HG03039 (cell line): ENCODE results near the gene TAF1B.
A peak's percentile ranks its signal among the peaks of the same experiment; 100 is the strongest.

Source experiments
- ATAC-seq: cut with Tn5 transposase; IDR thresholded peaks from one replicate; pipeline ENCODE4 v1.9.1; 2021; ENCODE audit warnings: mild to moderate bottlenecking, moderate library complexity; ENCODE audit not compliant: unreplicated experiment

The TAF1B gene

DNA sequence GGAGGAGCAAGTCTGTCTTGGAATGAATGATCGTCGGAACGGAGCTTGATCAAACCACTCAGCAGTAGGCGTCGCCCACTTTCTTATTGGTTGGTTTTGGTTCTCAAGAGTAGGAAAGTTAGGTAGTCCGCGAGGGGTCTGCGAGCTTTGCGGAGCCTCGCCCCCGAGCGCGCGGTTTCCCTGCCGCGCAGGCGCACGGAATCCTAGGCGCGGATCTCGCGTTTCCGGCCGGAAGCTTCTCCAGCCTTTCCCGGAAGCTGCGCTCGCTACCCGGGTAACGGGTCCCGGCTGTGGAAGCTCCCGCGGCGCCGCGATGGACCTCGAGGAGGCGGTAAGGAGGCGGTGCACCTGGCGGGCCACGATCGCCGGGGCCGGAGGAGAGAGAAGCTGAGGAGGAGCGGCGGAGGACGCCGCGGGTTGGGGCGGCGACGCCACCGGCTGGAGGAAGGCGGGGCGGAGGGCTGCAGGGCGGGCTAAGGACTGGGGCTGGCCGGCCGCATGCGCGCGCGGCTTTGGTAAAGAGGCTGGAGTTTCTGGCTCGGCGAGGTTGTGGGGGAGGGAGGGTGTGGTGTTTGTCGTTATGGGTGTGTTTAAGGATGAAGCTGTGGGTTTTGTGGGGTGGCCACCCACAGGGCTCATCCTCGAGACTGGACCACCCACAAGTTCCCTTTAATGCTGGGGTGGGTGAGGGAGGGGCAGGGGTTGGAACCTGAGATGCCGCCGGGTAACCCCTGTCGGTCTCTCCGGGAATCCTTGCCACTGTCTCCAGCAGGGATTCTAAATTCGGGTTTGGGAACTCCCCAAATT, at the start of gene TAF1B:
Gene TAF1B, plus strand, starts transcription at position 246 of the 807 bp plus-strand sequence. Its CDS starts 68 bp downstream, at position 314.
- peak; percentile 74 for ATAC-seq

- no peak for ATAC-seq
Observed at GRCh38 chr2:9793918-9794717, 49.2 kb upstream of the TAF1B start.

DNA sequence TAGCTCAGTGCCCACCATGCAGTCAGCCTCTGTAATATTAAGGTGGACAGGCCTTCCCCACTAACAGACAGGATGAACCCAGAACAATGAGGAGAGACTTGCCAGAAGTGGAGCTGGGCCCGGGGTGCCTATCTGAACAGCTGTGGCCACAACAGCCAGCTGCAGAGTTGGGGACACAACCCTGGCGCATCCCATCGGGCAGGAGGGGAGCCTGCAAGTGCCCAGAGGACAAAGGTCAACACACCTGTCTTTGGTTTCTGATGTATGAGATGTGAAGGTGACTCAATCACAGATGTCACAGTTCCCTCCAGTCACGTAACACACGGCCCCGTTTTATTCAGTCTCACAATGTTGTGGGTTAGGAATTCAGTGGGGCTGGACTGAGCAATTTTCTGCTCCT, 48.2 kb upstream of the TAF1B start:
- no peak for ATAC-seq

GRCh38 chr2:9796056-9797010, 46.9 kb upstream of the TAF1B start:
- ATAC-seq: no peak

DNA sequence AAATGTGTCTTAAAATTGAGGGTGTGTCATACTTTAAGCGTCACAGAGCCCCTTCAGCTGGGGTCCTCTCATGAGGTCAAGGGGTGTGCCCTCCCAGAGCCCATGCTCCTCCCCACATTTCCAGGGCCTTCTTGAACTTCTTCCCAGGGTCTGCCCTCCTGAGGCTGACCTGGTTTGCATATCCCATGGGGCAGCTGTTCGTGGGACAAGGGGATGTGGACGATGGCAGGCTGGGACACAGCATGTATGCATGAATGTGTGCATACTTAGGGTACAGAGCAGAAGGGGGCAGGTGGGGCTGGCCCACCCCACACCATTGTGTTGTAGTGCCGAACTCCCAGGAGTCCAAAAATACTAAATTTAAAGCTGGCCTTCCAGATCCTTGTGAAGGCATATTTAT, 46.2 kb upstream of the TAF1B start:
- no peak for ATAC-seq

GRCh38 chr2:9797681-9798556, 45.4 kb upstream of the TAF1B start:
- ATAC-seq: no peak

GRCh38 chr2:9799011-9799596, 44.2 kb upstream of the TAF1B start:
- no peak for ATAC-seq

DNA sequence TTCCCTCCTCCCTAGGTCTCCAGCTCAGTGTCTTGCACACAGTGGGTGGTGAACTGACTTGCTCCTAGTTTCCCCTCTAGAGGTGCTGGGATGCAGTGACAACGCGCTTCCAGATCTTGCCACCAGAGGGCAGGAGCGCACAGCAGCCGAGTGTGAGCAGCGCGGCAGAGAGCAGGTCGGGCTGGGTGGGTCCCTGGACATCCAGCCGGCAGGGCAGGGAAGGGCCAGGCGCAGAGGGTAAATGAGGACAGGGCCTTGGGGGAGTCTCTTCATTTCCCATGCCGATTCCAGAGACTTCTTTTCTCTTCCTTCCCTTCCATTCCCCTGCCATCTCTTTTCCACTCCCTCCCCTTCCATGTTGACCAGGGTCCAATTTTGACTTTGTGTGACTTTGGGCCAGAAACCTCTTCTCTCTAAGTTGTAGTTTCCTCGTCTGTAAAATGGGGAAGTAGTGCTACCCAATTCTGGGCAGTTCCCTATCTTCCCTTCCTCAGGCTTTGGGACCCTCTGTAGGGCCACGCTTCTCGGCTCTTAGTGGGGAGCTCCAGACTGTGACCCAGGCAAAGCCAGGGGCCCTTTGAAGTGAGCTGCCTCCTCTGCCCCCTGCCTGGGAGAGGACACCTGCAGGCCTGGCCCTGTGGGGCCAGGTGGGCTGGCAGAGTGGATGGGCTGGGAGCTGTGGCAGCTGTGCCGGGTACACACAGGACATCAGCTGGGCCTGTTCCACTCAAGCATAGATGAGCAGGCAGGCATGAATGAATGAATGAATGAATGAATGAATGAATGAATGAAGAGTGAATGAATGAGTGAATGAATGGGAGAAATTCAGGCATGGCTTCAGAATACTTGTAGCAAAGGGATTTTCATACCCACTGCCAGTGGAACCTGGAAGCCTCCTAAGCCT, 43.3 kb upstream of the TAF1B start:
- ATAC-seq: no peak

- ATAC-seq: no peak
Observed at GRCh38 chr2:9800639-9800974, 42.7 kb upstream of the TAF1B start.

- no peak for ATAC-seq
Observed at GRCh38 chr2:9800975-9801726, 42.1 kb upstream of the TAF1B start.

DNA sequence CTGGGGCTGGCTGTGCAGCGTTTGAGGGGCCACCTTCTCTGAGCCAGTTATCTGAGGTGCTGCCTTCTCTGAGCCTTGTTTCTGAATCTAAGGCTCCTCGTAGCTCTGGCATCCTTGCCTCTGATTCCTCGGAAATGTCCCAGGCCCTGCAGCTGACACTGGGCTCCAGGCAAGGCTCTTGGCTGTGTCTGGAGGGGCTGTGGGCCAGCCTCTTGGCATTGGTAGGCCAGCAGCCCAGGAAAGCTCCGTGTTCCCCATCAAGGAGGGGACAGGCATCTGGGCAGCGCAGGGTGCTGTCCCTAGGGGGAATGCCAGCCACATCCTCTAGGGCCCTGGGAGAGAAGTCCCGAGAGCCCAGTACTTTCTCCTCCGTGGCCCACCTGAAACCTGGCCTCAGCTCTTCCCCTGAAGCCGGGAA, 40.7 kb upstream of the TAF1B start:
- ATAC-seq: no peak

- ATAC-seq: no peak
Observed at GRCh38 chr2:9803023-9803805, 40.1 kb upstream of the TAF1B start.

DNA sequence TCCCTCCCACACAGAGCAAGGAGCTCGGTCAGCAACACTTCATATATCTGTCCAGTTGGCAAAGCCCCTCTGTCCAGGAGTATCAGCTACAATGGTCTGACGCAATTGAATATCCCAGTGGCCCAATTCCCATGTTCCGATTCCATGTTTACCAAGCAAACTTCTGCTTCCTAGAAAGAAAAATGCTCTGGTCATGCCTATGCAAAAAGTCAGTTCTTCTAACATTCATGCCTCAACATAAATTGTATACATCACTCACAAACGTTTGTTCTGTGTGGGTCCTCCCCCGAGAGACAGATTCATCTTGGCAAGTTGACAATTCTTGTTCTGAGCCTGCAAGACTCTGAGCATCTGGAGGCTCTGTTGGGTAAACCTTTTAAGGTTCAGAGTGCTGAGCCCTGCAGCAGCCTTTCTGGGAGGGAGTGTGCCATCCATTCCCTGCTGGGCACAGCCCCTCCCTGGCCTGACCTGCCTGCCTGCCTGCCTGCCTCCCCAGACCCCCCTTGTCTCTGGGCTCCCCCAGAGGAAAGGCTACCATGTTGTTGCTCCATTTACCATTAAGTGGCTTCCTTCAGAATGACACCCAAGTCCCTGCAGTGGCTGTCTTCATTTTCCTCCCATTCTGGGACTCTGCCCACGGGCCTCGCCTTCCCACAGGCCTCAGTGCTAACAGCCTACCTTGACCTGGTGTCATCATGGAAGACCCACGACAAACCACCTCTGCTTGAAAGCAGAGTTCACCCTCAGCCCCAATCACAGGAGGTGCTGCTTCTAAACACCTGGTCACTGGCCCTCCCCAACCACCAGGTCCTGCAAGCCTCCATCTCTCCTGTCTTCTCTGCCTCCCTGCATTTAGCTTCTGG, 37.6 kb upstream of the TAF1B start:
- no peak for ATAC-seq

DNA sequence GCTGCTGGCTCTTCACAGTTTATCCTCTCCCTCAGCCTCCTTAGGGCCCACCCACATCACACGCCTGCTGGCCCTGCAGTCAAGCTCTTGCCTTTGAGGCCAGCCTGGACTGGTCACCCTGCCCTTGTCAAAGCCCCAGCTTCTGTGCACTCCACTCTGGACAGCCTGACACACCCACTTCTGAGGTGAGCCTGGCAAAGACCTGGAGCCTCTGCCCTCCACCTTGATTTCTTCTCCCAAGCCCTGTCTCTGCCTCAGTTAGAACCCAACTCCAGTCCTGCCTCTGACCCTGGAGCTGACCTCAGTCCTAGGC, 37.0 kb upstream of the TAF1B start:
- ATAC-seq: no peak

DNA sequence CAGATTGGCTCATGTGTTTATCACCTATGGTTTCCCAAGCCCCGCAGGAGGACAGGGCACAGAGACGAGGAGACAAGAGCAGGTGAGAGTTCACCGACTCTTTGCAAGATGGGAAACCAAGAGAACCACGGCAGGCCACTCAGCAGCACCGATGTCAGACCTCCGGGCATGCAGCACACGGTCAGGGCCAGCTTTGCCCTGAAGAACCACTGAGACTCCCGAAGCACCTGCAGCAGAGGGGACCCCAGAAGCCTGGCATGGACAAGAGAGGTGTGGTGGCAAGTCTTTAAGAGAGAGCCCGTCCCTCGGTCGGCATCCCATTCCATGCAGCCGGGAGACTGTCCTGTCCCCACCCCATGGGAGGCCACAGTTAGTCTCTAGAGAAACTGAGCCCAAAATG, 36.6 kb upstream of the TAF1B start:
- ATAC-seq: no peak

GRCh38 chr2:9807056-9807455, 36.2 kb upstream of the TAF1B start:
- ATAC-seq: no peak
